HEK293 (cell line): ENCODE results near the gene NUB1.

Source experiments
- EGR2 ChIP-seq: fragments of 450-650 bp; formaldehyde crosslinking; IDR thresholded peaks from 2 replicates; pipeline ENCODE4 v1.5.1; 2016; ENCODE audit warnings: low read depth, missing biosample characterization, missing genetic modification characterization
- FEZF1 ChIP-seq: fragments of 450-650 bp; formaldehyde crosslinking; IDR thresholded peaks from 2 replicates; pipeline ENCODE4 v1.5.1; 2016; ENCODE audit warnings: missing biosample characterization, missing genetic modification characterization
- GLI2 ChIP-seq: fragments of 450-650 bp; formaldehyde crosslinking; IDR thresholded peaks from 2 replicates; pipeline ENCODE4; 2017; ENCODE audit warnings: missing biosample characterization, missing genetic modification characterization, low read depth, borderline replicate concordance
- GLIS1 ChIP-seq: fragments of 450-650 bp; formaldehyde crosslinking; IDR thresholded peaks from 2 replicates; pipeline ENCODE4 v1.5.1; 2016; ENCODE audit warnings: missing biosample characterization, missing genetic modification characterization
- KLF1 ChIP-seq: fragments of 450-650 bp; formaldehyde crosslinking; IDR thresholded peaks from 2 replicates; pipeline ENCODE4 v1.5.1; 2016; ENCODE audit warnings: missing biosample characterization, missing genetic modification characterization
- KLF7 ChIP-seq: fragments of 450-650 bp; formaldehyde crosslinking; IDR thresholded peaks from 2 replicates; pipeline ENCODE4 v1.5.1; 2016; ENCODE audit warnings: missing biosample characterization, missing genetic modification characterization, borderline replicate concordance
- RBAK ChIP-seq: fragments of 450-650 bp; formaldehyde crosslinking; IDR thresholded peaks from 2 replicates; pipeline ENCODE4 v1.5.1; 2016; ENCODE audit warnings: missing biosample characterization, missing genetic modification characterization
- SETDB1 ChIP-seq: IDR thresholded peaks from one replicate; pipeline ENCODE4 v1.6.1; 2017; ENCODE audit warnings: mild to moderate bottlenecking, low read length, moderate library complexity, mixed read lengths; ENCODE audit not compliant: insufficient read length
- TSHZ1 ChIP-seq: fragments of 450-650 bp; formaldehyde crosslinking; IDR thresholded peaks from 2 replicates; pipeline ENCODE4 v1.5.1; 2016; ENCODE audit warnings: missing biosample characterization, missing genetic modification characterization, borderline replicate concordance
- ZFHX2 ChIP-seq: fragments of 450-650 bp; formaldehyde crosslinking; conservative IDR thresholded peaks from 2 replicates; pipeline ENCODE4 v1.5.1; 2016; ENCODE audit warnings: missing biosample characterization, missing genetic modification characterization
- ZIC2 ChIP-seq: fragments of 450-650 bp; formaldehyde crosslinking; IDR thresholded peaks from 2 replicates; pipeline ENCODE4 v1.5.1; 2016; ENCODE audit warnings: missing biosample characterization, missing genetic modification characterization
- ZNF121 ChIP-seq: fragments of 450-650 bp; formaldehyde crosslinking; IDR thresholded peaks from 2 replicates; pipeline ENCODE4 v1.5.1; 2016; ENCODE audit warnings: missing biosample characterization, missing genetic modification characterization
- ZNF175 ChIP-seq: fragments of 450-650 bp; formaldehyde crosslinking; IDR thresholded peaks from 2 replicates; pipeline ENCODE4 v1.5.1; 2016; ENCODE audit warnings: missing biosample characterization, missing genetic modification characterization
- ZNF24 ChIP-seq: fragments of 450-650 bp; formaldehyde crosslinking; IDR thresholded peaks from 2 replicates; pipeline ENCODE4 v1.5.1; 2016; ENCODE audit warnings: missing biosample characterization, missing genetic modification characterization
- ZNF248 ChIP-seq: fragments of 450-650 bp; formaldehyde crosslinking; IDR thresholded peaks from 2 replicates; pipeline ENCODE4 v1.5.1; 2017; ENCODE audit warnings: missing biosample characterization, missing genetic modification characterization
- ZNF350 ChIP-seq: fragments of 450-650 bp; formaldehyde crosslinking; IDR thresholded peaks from 2 replicates; pipeline ENCODE4 v1.5.0; 2017; ENCODE audit warnings: missing biosample characterization, mild to moderate bottlenecking, missing genetic modification characterization
- ZNF366 ChIP-seq: fragments of 450-650 bp; formaldehyde crosslinking; conservative IDR thresholded peaks from 2 replicates; pipeline ENCODE4 v1.5.1; 2016; ENCODE audit warnings: missing biosample characterization, missing genetic modification characterization
- ZNF37A ChIP-seq: fragments of 450-650 bp; IDR thresholded peaks from 2 replicates; pipeline ENCODE4 v1.5.1; 2018; ENCODE audit warnings: missing biosample characterization, missing genetic modification characterization
- ZNF510 ChIP-seq: fragments of 450-650 bp; formaldehyde crosslinking; IDR thresholded peaks from 2 replicates; pipeline ENCODE4 v1.5.1; 2018; ENCODE audit warnings: mild to moderate bottlenecking, missing genetic modification characterization, missing biosample characterization; ENCODE audit not compliant: insufficient replicate concordance
- ZNF548 ChIP-seq: fragments of 450-650 bp; formaldehyde crosslinking; IDR thresholded peaks from 2 replicates; pipeline ENCODE4 v1.5.1; 2016; ENCODE audit warnings: missing biosample characterization, missing genetic modification characterization
- ZNF555 ChIP-seq: fragments of 450-650 bp; formaldehyde crosslinking; conservative IDR thresholded peaks from 2 replicates; pipeline ENCODE4 v1.5.1; 2017; ENCODE audit warnings: missing biosample characterization, mild to moderate bottlenecking, missing genetic modification characterization, inconsistent platforms
- ZNF585B ChIP-seq: fragments of 450-650 bp; formaldehyde crosslinking; IDR thresholded peaks from 2 replicates; pipeline ENCODE4 v1.5.1; 2016; ENCODE audit warnings: missing biosample characterization, missing genetic modification characterization
- ZNF645 ChIP-seq: fragments of 450-650 bp; formaldehyde crosslinking; IDR thresholded peaks from 2 replicates; pipeline ENCODE4; 2016; ENCODE audit warnings: missing biosample characterization, missing genetic modification characterization
- ZNF670 ChIP-seq: fragments of 450-650 bp; formaldehyde crosslinking; IDR thresholded peaks from 2 replicates; pipeline ENCODE4 v1.5.1; 2016; ENCODE audit warnings: missing biosample characterization, missing genetic modification characterization, low read depth
- ZNF707 ChIP-seq: fragments of 450-650 bp; formaldehyde crosslinking; IDR thresholded peaks from 2 replicates; pipeline ENCODE4 v1.5.1; 2016; ENCODE audit warnings: missing biosample characterization, missing genetic modification characterization
- ZNF777 ChIP-seq: fragments of 450-650 bp; formaldehyde crosslinking; IDR thresholded peaks from 2 replicates; pipeline ENCODE4 v1.5.1; 2017; ENCODE audit warnings: missing biosample characterization, missing genetic modification characterization, borderline replicate concordance
- ZNF785 ChIP-seq: fragments of 450-650 bp; formaldehyde crosslinking; IDR thresholded peaks from 2 replicates; pipeline ENCODE4 v1.5.1; 2016; ENCODE audit warnings: missing biosample characterization, missing genetic modification characterization
- ZNF791 ChIP-seq: fragments of 450-650 bp; formaldehyde crosslinking; IDR thresholded peaks from 2 replicates; pipeline ENCODE4 v1.5.1; 2016; ENCODE audit warnings: missing biosample characterization, missing genetic modification characterization
- ZSCAN30 ChIP-seq: fragments of 450-650 bp; IDR thresholded peaks from 2 replicates; pipeline ENCODE4 v1.5.1; 2018; ENCODE audit warnings: missing biosample characterization, mild to moderate bottlenecking, missing genetic modification characterization, moderate library complexity
- ZXDB ChIP-seq: fragments of 450-650 bp; formaldehyde crosslinking; IDR thresholded peaks from 2 replicates; pipeline ENCODE4 v1.5.1; 2016; ENCODE audit warnings: missing biosample characterization, missing genetic modification characterization
- TF ChIP-seq, protein P1 (sequence below): fragments of 450-650 bp; formaldehyde crosslinking; IDR thresholded peaks from 2 replicates; pipeline ENCODE4 v1.5.1; 2017; ENCODE audit warnings: missing biosample characterization, missing genetic modification characterization
- TF ChIP-seq, protein P2 (sequence below): fragments of 450-650 bp; formaldehyde crosslinking; IDR thresholded peaks from 2 replicates; pipeline ENCODE4 v1.5.1; 2016; ENCODE audit warnings: missing biosample characterization, missing genetic modification characterization

NUB1 gene

GRCh38 chr7:151312831-151313809 lies 28.5 kb upstream of the NUB1 start (continued):
- peak; percentile 99 for TF ChIP-seq EGR2
- TF ChIP-seq ZNF548 (tag by site-specific recombination): no peak
- TF ChIP-seq ZNF366: no peak
- 0 out of 2 replicates have a peak, but pooled peaks have one; percentile 19 for TF ChIP-seq ZNF785
- TF ChIP-seq ZNF121 (tag by site-specific recombination): no peak
- TF ChIP-seq ZNF670 (tag by site-specific recombination): peak; percentile 22; the same call in 1 of the 2 replicates
- TF ChIP-seq, protein P1, sequence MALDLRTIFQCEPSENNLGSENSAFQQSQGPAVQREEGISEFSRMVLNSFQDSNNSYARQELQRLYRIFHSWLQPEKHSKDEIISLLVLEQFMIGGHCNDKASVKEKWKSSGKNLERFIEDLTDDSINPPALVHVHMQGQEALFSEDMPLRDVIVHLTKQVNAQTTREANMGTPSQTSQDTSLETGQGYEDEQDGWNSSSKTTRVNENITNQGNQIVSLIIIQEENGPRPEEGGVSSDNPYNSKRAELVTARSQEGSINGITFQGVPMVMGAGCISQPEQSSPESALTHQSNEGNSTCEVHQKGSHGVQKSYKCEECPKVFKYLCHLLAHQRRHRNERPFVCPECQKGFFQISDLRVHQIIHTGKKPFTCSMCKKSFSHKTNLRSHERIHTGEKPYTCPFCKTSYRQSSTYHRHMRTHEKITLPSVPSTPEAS (tag by site-specific recombination): peak; percentile 76; the same call in 1 of the 2 replicates
- TF ChIP-seq ZNF510 (tag by site-specific recombination): no peak
- TF ChIP-seq KLF1: no peak
- TF ChIP-seq FEZF1 (tag by site-specific recombination): no peak
- 0 out of 2 replicates have a peak, but pooled peaks have one; percentile 14 for TF ChIP-seq ZNF791 (tag by site-specific recombination)
- TF ChIP-seq ZNF585B (tag by site-specific recombination): no peak
- TF ChIP-seq ZNF645 (tag by site-specific recombination): no peak; the same call in 1 of the 2 replicates
- no peak for TF ChIP-seq RBAK (tag by site-specific recombination)
- TF ChIP-seq TSHZ1 (tag by site-specific recombination): no peak
- TF ChIP-seq ZFHX2 (tag by site-specific recombination): peak; percentile 100
- no peak for TF ChIP-seq SETDB1
- no peak for TF ChIP-seq ZNF175 (tag by site-specific recombination)
- TF ChIP-seq KLF7: no peak
- no peak for TF ChIP-seq ZSCAN30 (tag by site-specific recombination)
- no peak for TF ChIP-seq ZNF350 (tag by site-specific recombination)
- TF ChIP-seq, protein P2, sequence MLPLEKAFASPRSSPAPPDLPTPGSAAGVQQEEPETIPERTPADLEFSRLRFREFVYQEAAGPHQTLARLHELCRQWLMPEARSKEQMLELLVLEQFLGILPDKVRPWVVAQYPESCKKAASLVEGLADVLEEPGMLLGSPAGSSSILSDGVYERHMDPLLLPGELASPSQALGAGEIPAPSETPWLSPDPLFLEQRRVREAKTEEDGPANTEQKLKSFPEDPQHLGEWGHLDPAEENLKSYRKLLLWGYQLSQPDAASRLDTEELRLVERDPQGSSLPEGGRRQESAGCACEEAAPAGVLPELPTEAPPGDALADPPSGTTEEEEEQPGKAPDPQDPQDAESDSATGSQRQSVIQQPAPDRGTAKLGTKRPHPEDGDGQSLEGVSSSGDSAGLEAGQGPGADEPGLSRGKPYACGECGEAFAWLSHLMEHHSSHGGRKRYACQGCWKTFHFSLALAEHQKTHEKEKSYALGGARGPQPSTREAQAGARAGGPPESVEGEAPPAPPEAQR (tag by site-specific recombination): peak; percentile 20; the same call in 1 of the 2 replicates
- TF ChIP-seq ZXDB: no peak
- TF ChIP-seq ZNF24 (tag by site-specific recombination): no peak
- 0 out of 2 replicates have a peak, but pooled peaks have one; percentile 14 for TF ChIP-seq ZNF248 (tag by site-specific recombination)
- TF ChIP-seq ZNF777 (tag by site-specific recombination): no peak
- no peak for TF ChIP-seq ZNF555 (tag by site-specific recombination)
- no peak for TF ChIP-seq GLIS1 (tag by site-specific recombination)
- no peak for TF ChIP-seq ZNF37A (tag by site-specific recombination)
- no peak for TF ChIP-seq ZIC2 (tag by site-specific recombination)
- TF ChIP-seq GLI2 (tag by site-specific recombination): no peak
- 0 out of 2 replicates have a peak, but pooled peaks have one; percentile 31 for TF ChIP-seq ZNF707
